NOMO-1 (cell line): ENCODE results near the gene MIPEP.

Experiments used
- DNase-seq, 2 experiments: peaks; one replicate each; lab custom pipeline; 2025; ENCODE audit not compliant: unreplicated experiment in 2 of 2; lab: John Stamatoyannopoulos, UW

Gene MIPEP

GRCh38 chr13:23811366-23812062, 77.7 kb downstream of the MIPEP start:
- peak in 1 of 2 experiments; percentile 35 for DNase-seq

DNA sequence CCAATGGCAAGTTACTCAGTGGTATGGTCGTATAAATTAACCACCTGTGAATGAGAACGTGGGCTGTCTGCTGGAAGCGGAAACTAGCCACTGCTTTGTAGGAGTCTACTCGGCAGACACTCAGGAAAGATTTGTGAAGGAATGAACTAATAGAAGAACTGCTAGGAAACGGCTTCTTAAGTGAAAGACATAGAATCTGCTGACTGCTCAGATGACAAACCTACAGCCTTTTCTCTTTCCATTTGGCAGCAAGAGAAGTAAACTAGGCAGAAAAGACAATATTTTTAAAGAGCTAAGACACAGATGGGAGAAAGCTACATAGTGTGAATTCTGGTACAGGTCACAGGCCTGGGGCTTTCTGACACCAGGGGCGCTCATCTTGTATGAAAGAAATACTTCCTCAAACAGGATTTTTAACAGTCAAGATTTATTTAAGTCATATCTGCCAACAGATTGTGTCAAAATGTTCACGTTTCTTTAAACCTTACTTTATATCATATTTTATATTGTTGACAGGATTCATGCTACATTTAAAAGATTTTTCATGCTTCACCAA, 78.4 kb downstream of the MIPEP start:
- DNase-seq, result peak in 1 of 2 experiments; percentile 54

DNA sequence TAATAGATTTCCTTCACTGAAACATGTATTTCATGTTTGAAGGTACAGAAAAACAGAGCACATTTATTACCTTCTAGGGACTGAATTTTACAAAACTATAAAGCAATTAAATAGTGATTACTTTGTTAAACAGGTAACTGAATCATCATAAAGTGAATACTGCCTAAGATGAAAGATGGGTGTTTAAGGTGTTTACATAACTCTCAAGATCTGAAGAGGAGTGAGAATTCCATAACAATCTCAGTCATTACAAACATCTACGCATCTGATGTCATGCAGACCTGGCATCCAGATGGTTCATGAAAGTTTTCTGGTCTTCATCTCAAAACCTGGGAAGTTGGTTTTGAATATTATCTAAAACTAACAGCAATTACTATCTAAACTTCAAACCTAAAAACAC, 80.4 kb downstream of the MIPEP start:
- no peak for DNase-seq

- no peak for DNase-seq
These were observed 82.2 kb downstream of the MIPEP start for GRCh38 chr13:23806874-23807526.

DNA sequence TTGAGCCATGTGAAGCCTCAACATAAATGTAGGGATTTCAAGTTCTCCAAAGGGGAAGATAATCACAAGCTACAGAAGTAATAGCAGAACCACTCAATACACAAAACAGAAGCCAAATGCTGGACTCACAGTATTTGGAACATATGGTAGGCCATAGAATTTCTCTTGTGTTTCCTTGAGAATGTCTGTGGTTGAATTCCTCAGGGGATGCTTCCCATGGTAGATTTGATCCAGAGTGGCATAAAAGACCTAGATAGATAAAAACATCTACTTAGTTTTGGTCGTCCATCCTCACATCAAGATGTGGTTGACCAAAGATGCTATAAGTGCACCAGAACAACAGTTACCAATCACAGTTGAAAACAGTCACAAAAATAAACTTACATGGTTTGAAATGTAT, 83.4 kb downstream of the MIPEP start:
- DNase-seq, result no peak

DNA sequence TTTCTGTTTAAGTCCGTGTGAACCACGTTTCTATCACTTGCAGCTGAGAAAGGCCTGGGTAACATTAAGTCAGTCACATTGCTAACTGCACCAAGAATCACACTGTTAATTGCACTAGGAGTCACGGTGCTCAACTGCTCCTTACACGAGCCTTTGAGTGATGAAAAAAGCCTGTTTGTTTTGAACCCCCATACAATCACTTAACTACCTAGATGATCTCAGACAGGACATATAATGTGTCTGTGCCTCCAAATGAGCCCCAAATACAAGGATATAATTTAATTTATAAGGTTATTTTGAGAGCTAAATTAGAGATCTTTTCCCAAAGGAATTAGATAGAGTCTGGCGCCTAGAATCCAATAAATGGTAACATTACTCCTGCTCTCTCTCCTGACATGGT, 84.1 kb downstream of the MIPEP start:
- DNase-seq, result no peak

GRCh38 chr13:23804166-23804565, 85.0 kb downstream of the MIPEP start:
- no peak for DNase-seq

DNA sequence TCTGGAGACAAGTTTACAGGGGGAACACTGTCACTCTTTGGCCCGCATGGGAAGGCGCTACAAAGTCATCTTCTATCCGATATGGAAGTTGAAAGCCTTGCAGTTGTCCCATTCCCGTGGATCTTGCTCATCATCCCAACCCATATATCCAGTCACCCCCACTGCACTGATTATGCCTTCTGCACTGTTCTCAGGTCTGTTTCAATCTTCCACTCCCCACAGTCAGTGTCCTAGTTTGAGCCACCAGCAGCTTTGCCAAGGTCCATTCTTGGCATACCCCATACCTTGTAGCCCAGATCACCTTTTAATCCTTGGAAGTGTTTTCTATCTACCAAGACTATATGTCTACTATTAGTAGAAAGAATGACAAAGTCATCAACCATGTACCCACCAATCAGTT, 88.1 kb downstream of the MIPEP start:
- DNase-seq, result no peak

DNA sequence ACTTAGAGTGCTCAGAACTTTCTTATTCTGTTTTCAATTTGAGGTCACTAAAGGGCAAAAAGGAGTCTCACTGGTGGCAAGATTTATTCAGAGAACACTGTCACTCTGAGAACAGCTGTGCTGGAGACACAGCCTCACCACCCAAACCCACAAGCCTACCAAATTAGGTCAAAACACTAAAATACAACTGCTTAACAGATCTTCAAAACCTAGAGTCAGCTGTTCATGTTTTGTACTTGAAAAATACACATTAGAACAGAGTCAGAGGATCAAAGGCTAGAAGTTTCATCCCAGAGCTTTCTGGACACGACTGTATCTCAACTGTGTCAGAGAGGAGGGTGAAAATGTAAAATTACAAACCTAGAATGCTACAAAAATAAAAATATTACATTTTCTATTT, 89.3 kb downstream of the MIPEP start:
- no peak for DNase-seq

- DNase-seq, result no peak
These were observed 91.8 kb downstream of the MIPEP start for GRCh38 chr13:23797276-23797903.

GRCh38 chr13:23796551-23796950, 92.6 kb downstream of the MIPEP start:
- no peak for DNase-seq

GRCh38 chr13:23794267-23795161, 94.7 kb downstream of the MIPEP start:
- DNase-seq, result peak in 1 of 2 experiments; percentile 6

DNA sequence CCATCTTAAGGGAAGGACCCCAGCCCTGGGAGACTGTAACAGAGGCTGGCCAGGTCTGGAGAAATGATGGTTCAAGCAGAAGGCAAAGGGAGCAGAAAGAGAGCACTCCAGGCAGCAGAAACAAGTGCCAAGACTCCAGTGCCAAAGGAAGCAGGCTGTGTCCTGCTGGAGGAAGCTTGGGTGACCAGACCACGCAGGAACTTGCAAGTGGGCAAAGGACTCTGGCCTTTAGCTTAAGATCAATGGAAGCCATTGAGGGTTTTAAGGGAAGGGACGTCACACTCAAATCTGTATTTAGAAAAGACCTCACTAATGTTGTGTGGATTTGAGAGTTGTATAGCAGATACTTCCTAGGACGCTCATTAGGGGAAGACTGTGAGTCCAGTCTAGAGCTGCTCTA, 95.5 kb downstream of the MIPEP start:
- DNase-seq, result no peak

- no peak for DNase-seq
These were observed 96.5 kb downstream of the MIPEP start for GRCh38 chr13:23792680-23793079.

GRCh38 chr13:23790577-23791170, 98.5 kb downstream of the MIPEP start:
- no peak for DNase-seq

GRCh38 chr13:23789576-23790346, 99.4 kb downstream of the MIPEP start:
- no peak for DNase-seq

- no peak for DNase-seq
These were observed 100.7 kb downstream of the MIPEP start for GRCh38 chr13:23788459-23788858.

DNA sequence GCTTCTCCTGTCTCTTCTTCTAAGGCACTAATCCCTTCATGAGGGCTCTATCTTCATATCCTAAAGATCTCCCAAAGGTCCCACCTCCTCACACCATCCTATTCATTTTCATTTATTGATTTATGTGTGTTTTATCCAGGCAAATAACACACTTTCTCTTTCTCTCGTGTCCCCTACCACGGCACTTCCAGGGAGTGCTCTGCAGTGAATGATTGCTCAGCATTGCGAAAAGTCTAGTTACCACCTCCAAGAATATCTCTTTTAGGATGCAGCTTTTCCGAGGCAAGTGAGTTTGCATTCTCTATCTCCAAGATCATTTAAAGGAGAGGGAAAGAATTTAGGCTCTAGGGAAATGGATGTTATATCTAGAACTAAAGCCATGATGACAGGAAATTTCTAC, 101.7 kb downstream of the MIPEP start:
- no peak for DNase-seq

- DNase-seq, result no peak
These were observed 102.6 kb downstream of the MIPEP start for GRCh38 chr13:23786607-23787006.

GRCh38 chr13:23778879-23779278, 110.3 kb downstream of the MIPEP start:
- no peak for DNase-seq
